Measurements from ENCODE around the gene SLC19A2. TPM values are rescaled to one million over a fixed set of nuclear protein-coding genes. Genes with fewer than 3 reads are reported as not detected.

The SLC19A2 gene
- total and polyA plus RNA-seq, 2 of the 8 experiments (the other 6 are each of a cell fraction or from before 2014, with no cell fraction given), result 21.2 to 23.2 TPM

- ChIA-PET CTCF (ENCODE audit: partially characterized antibody) (interaction anchor here (0.9 kb wide), 1 partner anchor 20 kb away, joined by 3 read pairs; no protein-coding TSS in a partner anchor), POLR2A (ENCODE audit: partially characterized antibody) (interaction anchor here (1.3 kb wide), 1 partner anchor 41 kb away, joined by 3 read pairs; the partner anchor contains the start of gene SLC19A2)
- Histone ChIP-seq H3K56ac (replicated peaks; ENCODE audit: insufficient read length, low read depth, low read length) (no peak overlapping the region), H3K18ac (ENCODE audit: extremely low read depth, low read length) (no peak overlapping the region), H3K4ac (replicated peaks; ENCODE audit: insufficient read length, low read depth, low read length) (no peak overlapping the region), H3K9ac (replicated peaks in 1 of 4; ENCODE audit: extremely low read depth in 1 of 4, low read depth in 3 of 4, low read length in 3 of 4) (no peak overlapping the region), H2AFZ (ENCODE audit: low read length) (no peak overlapping the region), H3K23me2 (ENCODE audit: low read depth, low read length) (no peaks in the 10 kb centered on the region), H2AK5ac (ENCODE audit: low read depth, low read length) (no peak overlapping the region), H2BK5ac (ENCODE audit: low read depth, low read length) (no peak overlapping the region), H3K4me1 (replicated peaks in 1 of 4; ENCODE audit: control insufficient read depth in 3 of 4, insufficient read depth in 4 of 4, low read length in 3 of 4) (peaks cover 3 to 18% (median 10%) of the 10 kb centered on the region in 4 experiments; a peak in 6 of 7 replicates), H2BK20ac (ENCODE audit: low read length) (no peak overlapping the region), H3K14ac (ENCODE audit: insufficient read length) (no peak overlapping the region), H2BK15ac (ENCODE audit: low read length) (no peak overlapping the region), H3K79me2 (ENCODE audit: control insufficient read depth in 1 of 2, insufficient read depth in 2 of 2, low read length in 2 of 2) (no peaks in the 10 kb centered on the region), H3K23ac (ENCODE audit: insufficient read length) (no peak overlapping the region), H4K5ac (ENCODE audit: insufficient read length, low read depth, low read length) (no peak overlapping the region), H4K8ac (ENCODE audit: extremely low read depth, insufficient read depth, low read length) (no peak overlapping the region), H4K91ac (replicated peaks; ENCODE audit: insufficient read length, low read length) (no peak overlapping the region), H3K4me3 (ENCODE audit: extremely low read depth in 1 of 4, insufficient read depth in 2 of 4, low read depth in 3 of 4, low read length in 4 of 4) (no peak overlapping the region), H3K27me3 (replicated peaks in 1 of 4; ENCODE audit: control insufficient read depth in 3 of 4, extremely low read depth in 1 of 4, insufficient read depth in 3 of 4, low read length in 3 of 4) (no peaks in the 10 kb centered on the region), H3K79me1 (ENCODE audit: low read depth, low read length) (no peaks in the 10 kb centered on the region), H3K36me3 (ENCODE audit: control insufficient read depth in 2 of 4, insufficient read depth in 4 of 4, low read length in 3 of 4) (no peaks in the 10 kb centered on the region; a peak in 1 of 8 replicates), H3K9me3 (ENCODE audit: insufficient read depth in 2 of 2, low read depth in 1 of 2, low read length in 1 of 2) (no peaks in the 10 kb centered on the region), H3K4me2 (ENCODE audit: insufficient read depth in 1 of 2, low read depth in 2 of 2, low read length in 2 of 2) (no peak overlapping the region), H3K27ac (ENCODE audit: low read depth, low read length) (no peak overlapping the region), H2BK12ac (ENCODE audit: low read depth, low read length) (no peak overlapping the region), H2BK120ac (replicated peaks; ENCODE audit: low read depth, low read length) (no peak overlapping the region), H4K20me1 (replicated peaks in 1 of 2; ENCODE audit: control insufficient read depth in 1 of 2, insufficient read depth in 2 of 2, low read length in 2 of 2) (no peaks in the 10 kb centered on the region)
- no peak for FAIRE-seq
- WGBS, 2 experiments (ENCODE audit: extremely low coverage in 1 of 2, insufficient coverage in 1 of 2, insufficient read length in 1 of 2, insufficient replicate concordance in 2 of 2, low coverage in 1 of 2, low lambda C conversion rate in 2 of 2, missing lambda C conversion rate in 1 of 2), result 91% methylated on average over 1 of the region's 1 CpG; no CpG with 5 or more reads in 1 of the 2 experiments
- TF ChIP-seq USF2 (IDR thresholded peaks at IDR 0.05; ENCODE audit: low read length), result no peak
- no peak for TF ChIP-seq MAX (IDR thresholded peaks at IDR 0.05)
- no peak for TF ChIP-seq NANOG (IDR thresholded peaks at IDR 0.05; ENCODE audit: insufficient read depth, low read depth, low read length, poor library complexity, severe bottlenecking)
- no peak for TF ChIP-seq TAF1 (IDR thresholded peaks at IDR 0.05; ENCODE audit: low read depth, low read length)
- TF ChIP-seq TCF12 (IDR thresholded peaks at IDR 0.05; ENCODE audit: low read depth, low read length), result no peak
- no peak for TF ChIP-seq SAP30 (IDR thresholded peaks at IDR 0.05; ENCODE audit: insufficient read depth, insufficient replicate concordance, low read length)
- no peak for TF ChIP-seq RFX5 (IDR thresholded peaks at IDR 0.05; ENCODE audit: borderline replicate concordance, low read depth, low read length)
- no peak for TF ChIP-seq BCL11A (IDR thresholded peaks at IDR 0.05; ENCODE audit: low read depth in 2 of 2, low read length in 2 of 2)
- TF ChIP-seq NRF1 (IDR thresholded peaks at IDR 0.05; ENCODE audit: low read depth, low read length), result no peak
- DNase-seq (ENCODE audit: low read depth in 1 of 2, low spot score in 2 of 2), result no peak
These were observed 40.5 kb upstream of the SLC19A2 start for GRCh38 chr1:169526120-169526832.

Measured in H1 (cell line).